ENCODE data around the gene UBL3. TPM values are rescaled to one million over a fixed set of nuclear protein-coding genes. Genes with fewer than 3 reads are reported as not detected.

Gene UBL3
- total RNA-seq, 3 donors from 2014 or later, result 40.4 to 58.1 (median 43.6) TPM

- Histone ChIP-seq H3K9me3 (no peaks in the 10 kb centered on the region), H3K36me3 (ENCODE audit: low read depth) (no peaks in the 10 kb centered on the region), H3K4me1 (ENCODE audit: low read depth) (peaks cover 22% of the 10 kb centered on the region), H3K4me3 (no peak overlapping the region)
- no peak for DNase-seq
- TF ChIP-seq CTCF (IDR thresholded peaks at IDR 0.05), result no peak
- intact Hi-C loops (cut with DNase I, micrococcal nuclease), result loop anchor here (5.0 to 10.0 kb wide), 3 partner anchors 71 to 267 kb away; no protein-coding TSS in a partner anchor
- ATAC-seq, result no peak
Observed at GRCh38 chr13:29845440-29846056, 4.9 kb downstream of the UBL3 start.

- Histone ChIP-seq H3K36me3 (ENCODE audit: low read depth) (no peaks in the 10 kb centered on the region), H3K9me3 (no peaks in the 10 kb centered on the region), H3K4me1 (ENCODE audit: low read depth) (peaks cover 22% of the 10 kb centered on the region), H3K4me3 (no peak overlapping the region)
- no peak for DNase-seq
- intact Hi-C loops (cut with DNase I, micrococcal nuclease), result loop anchor here in 1 of 2 donors (10.0 kb wide), 1 partner anchor 70 kb away; no protein-coding TSS in a partner anchor
- TF ChIP-seq CTCF (IDR thresholded peaks at IDR 0.05), result no peak
- no peak for ATAC-seq
Observed at GRCh38 chr13:29844441-29844840, 6.0 kb downstream of the UBL3 start.

- no peak overlapping the region for H3K4me3 ChIP-seq
- ATAC-seq, result no peak
- H3K4me1 ChIP-seq (ENCODE audit: low read depth), result peaks cover 6% of the 10 kb centered on the region
- H3K9me3 ChIP-seq, result no peaks in the 10 kb centered on the region
- no peak for DNase-seq
- intact Hi-C loops (cut with DNase I, micrococcal nuclease), result loop anchor here in 1 of 2 donors (10.0 kb wide), 1 partner anchor 66 kb away; no protein-coding TSS in a partner anchor
- TF ChIP-seq CTCF (IDR thresholded peaks at IDR 0.05), result no peak
- no peaks in the 10 kb centered on the region for H3K36me3 ChIP-seq (ENCODE audit: low read depth)
Observed at GRCh38 chr13:29840585-29840984, 9.8 kb downstream of the UBL3 start.

GRCh38 chr13:29835280-29836061 is 14.9 kb downstream of the UBL3 start:
- no peaks in the 10 kb centered on the region for H3K36me3 ChIP-seq (ENCODE audit: low read depth)
- DNase-seq (no peak), ATAC-seq (no peak)
- H3K9me3 ChIP-seq, result no peaks in the 10 kb centered on the region
- H3K4me3 ChIP-seq, result no peak overlapping the region
- no peak for TF ChIP-seq CTCF (IDR thresholded peaks at IDR 0.05)
- intact Hi-C loops (cut with DNase I, micrococcal nuclease), result no loop called here
- no peaks in the 10 kb centered on the region for H3K4me1 ChIP-seq (ENCODE audit: low read depth)

- intact Hi-C loops (cut with DNase I, micrococcal nuclease), result no loop called here
- Histone ChIP-seq H3K4me1 (ENCODE audit: low read depth) (no peaks in the 10 kb centered on the region), H3K36me3 (ENCODE audit: low read depth) (no peaks in the 10 kb centered on the region), H3K9me3 (no peaks in the 10 kb centered on the region), H3K4me3 (no peak overlapping the region)
- no peak for DNase-seq
- TF ChIP-seq CTCF (IDR thresholded peaks at IDR 0.05), result no peak
- no peak for ATAC-seq
Observed at GRCh38 chr13:29832761-29833298, 17.6 kb downstream of the UBL3 start.

Measured in mucosa of descending colon (tissue), 3 donors.